ENCODE results near the gene DMKN.
A peak's percentile ranks its signal among the peaks of the same experiment; 100 is the strongest.
"Not testable (repeated sequence)": the region's sequence is repeated elsewhere in the genome, so short reads cannot be mapped to it uniquely, and the experiment has no call there.

Gene DMKN

DNA sequence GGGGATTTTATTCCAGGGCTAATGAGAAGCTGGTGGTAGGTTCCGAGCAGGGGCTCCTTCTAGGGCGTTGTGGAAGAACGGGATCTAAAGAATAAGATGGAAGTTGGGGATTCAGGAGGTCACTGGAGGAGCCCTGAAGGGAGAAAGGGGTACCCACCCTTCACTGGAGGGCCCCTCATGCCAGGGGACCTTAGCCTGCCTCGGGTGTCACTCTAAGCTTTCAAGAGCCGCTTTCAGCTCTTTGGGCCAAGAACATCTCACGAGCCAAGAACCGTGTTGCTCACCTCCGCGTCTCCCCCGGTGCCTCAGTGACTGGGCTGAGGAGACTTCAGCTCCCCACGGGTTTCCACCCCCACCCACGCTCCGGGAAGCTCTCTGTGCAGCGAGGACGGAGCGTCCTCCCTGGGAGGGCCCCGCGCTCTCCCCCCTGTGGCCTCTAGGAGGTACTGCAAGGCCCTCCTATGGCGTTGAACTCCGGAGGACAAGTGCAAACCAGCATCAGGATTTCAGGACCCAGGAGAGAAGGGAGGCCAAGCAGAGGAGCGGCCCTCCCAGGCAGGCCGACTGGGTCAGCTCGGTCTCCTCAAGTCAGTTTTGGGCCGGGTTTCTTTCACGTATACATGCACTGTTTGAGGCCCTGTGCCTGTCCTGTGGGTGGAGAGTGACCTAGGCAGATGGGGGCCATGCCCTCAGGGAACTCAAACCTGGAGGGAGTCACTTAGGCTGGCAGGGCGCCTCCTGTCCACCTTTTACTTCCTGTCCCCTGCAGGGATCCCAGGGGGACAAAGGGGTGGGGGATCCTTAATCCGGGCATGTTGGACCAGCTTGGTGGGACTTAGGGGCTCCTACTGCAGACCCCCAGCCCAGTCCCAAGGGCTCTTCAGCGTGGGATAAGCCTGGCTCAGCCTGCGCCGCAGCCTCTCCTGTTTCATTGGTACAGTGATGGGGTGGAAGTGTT lies 18.1 kb downstream of the DMKN start:
- FAIRE-seq = peak; percentile 27

DNA sequence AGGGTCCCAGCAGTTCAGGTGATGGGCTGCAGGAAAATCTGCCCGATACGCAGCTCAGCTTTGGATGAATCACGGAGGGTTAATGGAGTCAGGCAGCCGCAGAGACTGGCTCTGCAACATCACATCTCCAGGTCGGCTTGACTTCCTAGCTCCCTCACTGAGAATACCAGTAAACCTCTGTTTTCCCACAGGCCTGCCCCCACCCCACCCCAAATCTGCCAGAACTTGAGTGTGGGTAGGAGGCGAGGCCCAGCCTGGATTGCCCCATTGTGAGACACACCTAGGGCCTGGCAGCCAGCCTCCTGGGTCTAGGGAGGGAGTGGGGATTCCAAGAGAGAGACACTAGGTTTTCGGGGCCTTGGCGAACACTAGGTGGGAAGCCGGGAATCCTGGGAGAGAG lies 19.5 kb downstream of the DMKN start:
- FAIRE-seq = no peak

DNA sequence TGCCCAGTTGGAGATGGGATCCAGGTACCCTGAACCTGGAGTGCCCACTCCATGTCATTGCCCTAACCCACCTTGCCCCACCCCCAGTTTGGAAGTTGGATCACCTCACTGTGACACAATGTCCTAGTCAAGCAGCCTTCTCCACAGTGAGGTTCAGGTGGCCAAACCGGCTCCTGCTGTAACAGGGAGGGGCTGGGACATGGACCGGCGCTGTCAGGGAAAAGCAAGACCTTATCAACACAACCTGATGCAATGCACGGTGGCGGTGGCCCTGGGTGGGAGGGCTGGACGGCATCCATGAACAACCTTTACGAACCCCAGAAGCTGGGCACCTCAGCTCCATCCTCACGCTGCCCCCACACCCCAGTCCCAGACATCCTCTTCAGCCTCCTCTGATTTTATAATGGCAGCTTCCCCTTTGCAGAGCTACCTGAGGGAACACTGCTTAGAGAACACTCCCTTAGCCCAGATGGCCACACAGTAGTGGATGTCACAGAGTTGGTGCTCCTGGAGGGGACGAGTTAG lies 21.6 kb downstream of the DMKN start:
- no peak for FAIRE-seq

DNA sequence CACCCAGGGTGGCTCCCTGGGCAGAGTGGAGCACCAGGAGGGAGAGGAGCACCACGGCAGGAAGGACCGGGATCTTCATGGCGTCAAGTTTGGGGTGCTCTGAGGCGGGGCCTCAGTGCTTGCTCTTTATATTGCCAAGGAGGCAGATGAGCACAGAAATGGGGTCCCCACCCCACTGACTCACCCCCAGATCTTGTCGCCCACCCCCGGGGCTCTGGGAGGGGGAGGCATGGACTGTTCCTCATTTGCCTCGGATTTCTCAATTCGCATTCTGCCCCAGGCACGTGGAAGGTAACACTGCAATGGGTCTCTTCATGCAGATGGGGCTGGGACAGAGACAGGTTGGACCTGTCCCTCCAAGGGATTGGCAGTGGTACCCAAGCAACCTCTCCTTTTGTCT lies 23.1 kb downstream of the DMKN start, which contains the start of gene KRTDAP:
KRTDAP (minus strand) TSS at position 101 of the 400 bp plus-strand sequence; CDS start at position 79, 22 bp downstream.
- FAIRE-seq = no peak

DNA sequence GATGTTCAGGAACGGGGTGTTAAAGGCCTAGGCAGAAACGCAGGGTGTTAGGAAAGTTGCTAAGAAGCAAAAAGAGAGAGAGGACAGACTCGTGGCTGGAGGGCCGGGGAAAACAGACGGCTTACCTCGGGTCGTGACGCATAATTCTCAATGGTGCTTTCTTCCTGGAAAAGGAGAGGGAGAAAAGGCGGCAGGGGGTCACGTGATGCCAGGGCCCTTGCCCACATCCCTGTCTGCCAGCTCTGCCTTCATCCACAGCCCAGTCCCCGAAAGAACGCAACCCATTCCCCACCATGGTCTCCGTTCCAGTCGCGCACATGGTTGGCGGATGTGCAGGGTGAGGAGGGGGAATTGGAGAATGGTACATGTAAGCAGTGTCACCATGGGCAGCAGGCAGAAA lies 24.8 kb downstream of the DMKN start:
- FAIRE-seq = no peak

DNA sequence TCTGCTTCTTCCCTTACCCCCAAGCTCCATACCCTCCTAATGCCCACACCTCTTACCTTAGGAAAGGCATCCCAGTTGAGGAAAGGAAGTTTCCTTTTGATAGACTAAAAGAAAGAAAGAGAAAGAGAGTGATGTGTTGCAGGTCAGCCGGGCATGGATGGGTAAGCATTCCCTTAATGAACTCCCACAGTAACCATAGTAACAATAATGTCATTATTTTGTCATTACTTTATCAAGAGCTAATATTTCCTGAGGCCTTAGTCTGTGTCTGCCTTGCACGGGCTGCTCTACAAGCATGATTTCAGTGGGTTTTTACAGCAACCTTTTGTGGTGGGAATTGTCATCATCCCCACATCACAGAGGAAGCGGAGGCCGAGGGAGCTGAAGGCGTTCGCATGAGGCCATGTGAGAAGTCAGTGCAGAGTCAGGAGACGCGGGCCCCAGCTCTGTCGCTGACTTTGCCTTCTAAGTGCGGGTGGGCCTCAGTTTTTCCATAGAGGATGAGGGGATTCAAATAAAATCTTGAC lies 25.7 kb downstream of the DMKN start:
- FAIRE-seq = no peak

DNA sequence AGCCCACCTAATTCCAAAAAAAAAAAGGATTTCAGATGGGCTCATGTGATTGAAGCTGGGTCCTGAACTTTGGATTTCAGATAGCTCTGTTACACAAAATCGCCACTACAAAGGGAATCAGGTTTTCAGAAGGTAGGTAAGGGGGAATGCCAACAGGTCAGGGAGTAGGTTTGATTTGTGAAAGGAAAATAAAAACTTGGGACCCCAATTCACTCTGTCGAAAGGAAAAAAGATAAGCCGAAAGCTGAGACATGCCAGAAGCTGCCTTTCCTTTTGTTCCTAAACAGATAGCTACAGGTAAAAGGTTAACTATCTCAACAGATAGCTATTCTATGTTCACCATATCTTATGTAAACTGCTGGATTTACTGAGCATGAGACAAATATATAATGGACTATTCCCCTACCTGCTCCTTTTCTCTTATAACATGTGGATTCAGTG lies 27.2 kb downstream of the DMKN start:
- FAIRE-seq = no peak

DNA sequence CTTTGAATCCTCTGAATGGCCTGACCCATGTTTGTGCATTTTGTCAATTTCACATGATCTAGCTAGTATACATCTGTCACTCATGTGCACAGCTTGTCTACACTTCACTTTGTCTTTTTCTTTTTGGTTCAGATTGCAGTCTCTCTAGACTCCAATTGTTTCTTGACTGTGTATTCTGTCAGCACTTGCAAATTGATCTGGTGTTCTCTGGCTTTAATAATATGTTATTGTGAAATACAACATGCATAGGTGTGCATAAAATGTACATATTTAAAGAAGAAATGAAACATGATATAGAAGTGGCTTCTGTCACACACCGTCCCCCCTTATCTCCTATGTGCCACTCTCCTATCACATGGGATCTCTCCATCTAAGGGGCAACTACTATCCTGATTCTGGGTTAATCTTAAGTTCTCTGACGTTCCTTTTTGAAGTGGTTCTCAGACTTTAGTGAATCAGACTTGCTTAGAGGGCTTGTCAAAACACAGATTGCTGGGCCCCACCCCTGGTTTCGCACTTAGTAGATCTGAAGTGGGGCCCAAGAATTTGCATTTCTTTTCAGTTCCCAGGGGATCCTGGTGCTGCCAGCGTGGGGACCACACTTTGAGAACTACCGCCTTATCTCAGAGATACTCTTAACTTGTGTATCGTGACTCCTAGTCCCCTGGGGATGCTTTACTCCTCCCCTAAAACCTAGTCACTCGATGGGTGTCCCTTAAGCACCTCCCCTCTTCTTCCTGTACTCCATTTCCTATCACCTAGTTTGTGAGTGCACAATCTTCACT lies 29.0 kb downstream of the DMKN start:
- no peak for FAIRE-seq

DNA sequence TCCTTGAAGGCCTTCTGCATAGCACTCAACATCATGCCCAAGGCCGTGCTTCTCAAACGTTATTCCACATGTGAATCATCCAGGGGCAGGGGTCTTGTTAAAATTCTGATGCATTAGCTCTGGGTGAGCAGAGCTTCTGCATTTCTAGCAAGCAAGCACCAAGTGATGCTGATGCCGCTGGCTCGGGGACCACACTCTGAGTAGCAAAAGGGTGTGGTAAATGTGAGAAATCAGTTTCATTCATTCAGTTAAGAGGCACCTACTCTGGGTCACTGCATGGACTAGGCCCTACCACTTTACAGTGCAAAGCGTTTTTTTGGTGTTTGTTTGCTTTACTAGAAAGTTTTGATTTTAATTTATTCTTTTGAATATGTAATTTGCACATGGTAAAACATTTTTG lies 30.4 kb downstream of the DMKN start:
- FAIRE-seq = no peak

DNA sequence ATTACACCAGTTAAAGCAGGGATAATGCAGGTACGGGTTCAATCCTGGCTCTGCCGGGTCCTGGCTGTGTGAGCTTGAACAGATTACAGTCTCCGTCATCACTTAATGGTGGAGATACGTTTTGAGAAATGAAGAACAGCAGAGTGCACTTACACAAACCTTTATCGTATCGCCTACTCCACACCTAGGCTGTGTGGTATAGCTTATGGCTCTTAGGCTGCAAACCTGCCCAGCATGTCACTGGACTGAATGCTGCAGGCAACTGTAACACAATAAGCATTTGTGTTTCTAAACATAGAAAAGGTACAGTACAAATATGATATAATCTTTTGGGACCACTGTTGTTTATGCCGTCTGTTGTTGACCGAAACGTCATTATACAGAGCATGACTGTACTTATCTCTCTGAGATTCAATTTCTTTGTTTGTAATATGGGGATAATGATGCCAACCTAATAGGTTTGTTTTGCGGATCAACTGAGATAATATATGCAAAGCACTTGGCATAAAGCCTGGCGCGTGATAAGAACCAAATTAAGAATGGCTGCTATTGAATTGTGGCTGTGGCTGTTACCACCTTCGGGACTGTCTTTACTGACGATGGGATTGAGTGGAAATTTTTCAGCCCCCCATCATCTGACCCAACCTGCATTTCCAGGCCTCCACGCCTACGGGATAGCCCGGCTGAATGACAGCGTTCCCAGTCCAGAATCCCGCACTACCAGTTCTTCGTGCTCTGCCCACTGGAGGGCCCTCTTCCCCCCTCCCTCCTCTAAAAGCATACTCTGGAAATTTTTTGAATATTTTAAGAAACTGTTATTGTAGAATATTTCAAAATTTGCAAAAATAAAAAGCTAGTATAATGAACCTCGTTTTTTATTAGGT lies 34.4 kb downstream of the DMKN start:
- FAIRE-seq = no peak

DNA sequence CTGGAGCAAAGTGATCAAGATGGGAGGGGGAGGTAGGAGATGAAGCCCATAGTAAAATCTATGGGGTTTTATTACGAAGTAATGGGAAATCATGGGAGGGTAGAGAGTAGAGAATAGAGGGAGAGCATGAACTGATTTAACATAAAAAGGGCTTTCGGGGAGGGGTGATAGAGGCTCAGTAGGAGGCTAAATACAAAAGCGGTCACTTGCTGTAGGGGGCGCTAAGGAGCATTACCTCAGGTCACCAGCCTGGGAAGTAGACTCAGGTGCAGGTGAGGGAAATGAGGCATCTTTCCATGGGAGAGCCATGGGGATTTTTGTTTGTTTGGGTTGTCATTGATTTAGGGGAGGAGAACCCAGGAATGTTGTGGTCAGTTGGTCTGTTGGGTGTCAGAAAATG lies 37.3 kb downstream of the DMKN start:
- FAIRE-seq = no peak

DNA sequence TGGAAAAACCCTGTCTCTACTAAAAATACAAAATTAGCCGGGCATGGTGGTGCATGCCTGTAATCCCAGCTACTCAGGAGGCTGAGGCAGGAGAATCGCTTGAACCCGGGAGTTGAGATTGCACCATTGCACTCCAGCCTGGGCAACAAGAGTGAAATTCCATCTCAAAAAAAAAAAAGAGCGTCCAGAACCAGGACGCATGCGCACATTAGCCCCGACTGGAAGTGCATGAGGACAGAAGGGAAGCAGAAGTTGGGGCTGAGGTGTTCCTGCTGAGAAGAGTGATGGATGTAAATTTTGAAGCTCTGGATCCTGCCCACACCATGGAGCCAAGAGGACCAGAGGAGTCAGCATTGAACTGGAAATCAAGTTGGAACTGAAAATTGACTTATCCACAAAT lies 38.9 kb downstream of the DMKN start:
- FAIRE-seq = not testable (repeated sequence)

DNA sequence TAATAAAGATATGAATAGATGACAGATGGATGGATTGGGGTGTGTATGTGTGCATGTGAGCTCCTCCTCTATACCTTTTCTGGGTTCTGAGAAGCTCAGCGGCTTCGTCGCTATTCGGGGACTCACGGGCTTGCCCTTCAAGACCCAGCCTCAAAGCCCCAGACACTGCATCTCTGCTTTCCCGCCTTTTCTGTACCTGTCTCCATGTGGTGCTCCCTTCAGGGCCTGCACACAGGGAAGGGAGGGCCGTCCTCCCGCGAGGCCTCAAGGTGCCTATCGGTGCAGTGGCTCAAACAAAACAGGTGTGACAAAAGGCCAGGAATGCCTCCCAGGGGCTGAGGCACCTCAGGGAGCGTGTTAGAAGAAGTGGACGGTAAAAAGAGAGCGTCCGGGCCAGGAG lies 39.3 kb downstream of the DMKN start:
- FAIRE-seq = no peak

DNA sequence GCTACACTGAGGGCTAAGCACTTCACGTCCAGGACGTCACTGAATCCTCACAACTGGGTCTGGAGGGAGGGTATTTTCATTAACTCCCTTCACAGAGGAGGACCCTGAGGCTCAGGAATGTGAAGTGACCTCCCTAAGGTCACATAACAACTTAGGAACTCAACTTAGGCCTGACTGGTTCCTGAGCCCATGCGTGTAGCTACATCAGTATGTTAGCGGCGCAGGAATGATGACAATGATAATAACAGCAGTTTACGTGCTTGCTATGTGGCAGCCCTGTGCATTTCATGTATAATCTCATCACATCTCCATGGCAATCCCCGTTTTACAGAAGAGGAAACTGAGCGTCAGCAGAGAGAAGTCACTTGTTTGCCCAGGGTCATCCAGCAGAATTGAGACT lies 41.5 kb downstream of the DMKN start:
- FAIRE-seq = no peak

DNA sequence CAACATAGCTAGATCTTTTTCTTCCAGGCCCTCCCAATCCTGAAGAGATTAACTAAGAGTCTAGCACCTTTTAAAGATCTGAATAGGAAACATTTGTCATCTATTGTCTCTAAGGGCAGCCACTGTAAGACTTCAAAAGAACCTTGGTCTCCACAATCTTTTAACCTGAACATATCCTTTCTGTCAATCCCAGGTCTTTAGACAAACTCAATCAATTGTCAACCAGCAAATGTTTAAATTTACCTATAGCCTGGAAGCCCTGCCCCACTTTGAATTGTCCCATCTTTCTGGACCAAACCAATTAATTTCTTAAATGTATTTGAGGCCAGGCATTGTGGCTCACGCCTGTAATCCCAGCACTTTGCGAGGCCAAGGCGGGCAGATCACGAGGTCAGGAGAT lies 42.4 kb downstream of the DMKN start:
- FAIRE-seq = not testable (repeated sequence)

DNA sequence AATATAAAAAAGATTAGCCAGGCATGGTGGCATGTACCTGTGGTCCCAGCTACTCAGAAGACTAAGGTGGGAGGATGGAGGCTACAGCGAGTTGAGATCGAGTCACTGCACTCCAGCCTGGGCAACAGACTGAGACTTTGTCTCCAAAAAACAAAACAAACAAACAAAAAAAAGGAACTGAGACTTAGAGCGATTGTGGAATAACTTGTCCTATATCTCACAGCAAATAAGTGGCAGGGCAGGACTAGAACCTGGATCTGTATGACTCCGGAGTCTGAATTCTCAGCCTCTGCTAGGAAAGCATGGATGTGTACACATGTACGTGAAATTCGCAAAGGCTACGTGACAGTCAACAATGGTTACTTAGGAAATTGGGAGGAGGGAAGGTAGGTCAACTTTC lies 43.3 kb downstream of the DMKN start:
- FAIRE-seq = no peak

DNA sequence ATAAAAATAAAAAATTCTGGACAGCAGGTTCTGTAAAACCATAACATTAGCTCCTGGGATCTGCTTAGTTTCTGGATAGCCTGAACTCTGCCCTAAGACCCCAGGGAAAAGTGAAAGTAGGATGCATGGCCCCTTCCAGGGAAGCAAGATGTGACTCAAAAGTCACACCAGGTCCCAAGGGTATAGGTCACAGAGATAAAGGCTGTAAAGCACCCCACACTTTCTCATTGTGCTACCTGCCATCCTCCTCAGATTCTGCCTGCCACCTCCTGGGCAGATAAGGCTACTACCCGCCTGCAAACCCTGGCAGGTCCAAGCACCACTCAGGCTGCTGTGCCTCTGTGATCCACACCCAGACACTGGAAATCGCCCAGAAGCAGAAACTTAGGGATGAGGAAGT lies 44.8 kb downstream of the DMKN start:
- FAIRE-seq = no peak

DNA sequence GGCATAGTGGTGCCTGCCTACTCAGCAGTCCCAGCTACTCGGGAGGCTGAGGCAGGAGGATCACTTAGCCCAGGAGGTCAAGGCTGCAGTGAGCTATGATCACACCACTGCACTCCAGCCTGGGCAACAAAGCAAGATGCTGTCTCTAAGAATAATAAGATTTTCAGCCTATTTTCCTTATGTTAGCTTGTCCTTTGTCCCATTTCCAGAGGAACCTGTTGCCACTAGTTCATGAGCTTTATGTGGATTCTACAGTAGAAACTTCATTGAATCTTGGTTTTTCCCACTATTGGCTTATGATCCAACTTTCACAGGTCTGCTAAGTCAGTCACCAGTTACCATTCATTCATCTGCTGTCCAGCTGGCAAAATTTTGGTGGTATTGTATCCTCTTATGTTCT lies 47.2 kb downstream of the DMKN start:
- FAIRE-seq = no peak

DNA sequence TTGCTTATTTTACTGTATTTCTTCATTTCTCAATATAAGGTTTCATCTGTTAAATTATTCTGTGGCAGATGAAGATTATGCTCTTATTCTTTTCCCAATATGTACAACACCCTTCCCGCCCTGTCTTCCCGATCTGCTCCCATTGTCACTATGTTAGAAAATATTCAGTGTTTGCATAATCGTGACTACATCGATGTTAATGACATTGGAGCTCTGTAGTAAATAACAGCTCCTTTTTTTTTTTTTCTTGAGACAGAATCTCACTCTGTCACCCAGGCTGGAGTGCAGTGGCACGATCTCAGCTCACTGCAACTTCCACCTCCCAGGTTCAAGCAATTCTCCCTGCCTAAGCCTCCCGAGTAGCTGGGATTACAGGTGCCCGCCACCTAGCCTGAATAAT lies 50.5 kb downstream of the DMKN start:
- not testable (repeated sequence) for FAIRE-seq

DNA sequence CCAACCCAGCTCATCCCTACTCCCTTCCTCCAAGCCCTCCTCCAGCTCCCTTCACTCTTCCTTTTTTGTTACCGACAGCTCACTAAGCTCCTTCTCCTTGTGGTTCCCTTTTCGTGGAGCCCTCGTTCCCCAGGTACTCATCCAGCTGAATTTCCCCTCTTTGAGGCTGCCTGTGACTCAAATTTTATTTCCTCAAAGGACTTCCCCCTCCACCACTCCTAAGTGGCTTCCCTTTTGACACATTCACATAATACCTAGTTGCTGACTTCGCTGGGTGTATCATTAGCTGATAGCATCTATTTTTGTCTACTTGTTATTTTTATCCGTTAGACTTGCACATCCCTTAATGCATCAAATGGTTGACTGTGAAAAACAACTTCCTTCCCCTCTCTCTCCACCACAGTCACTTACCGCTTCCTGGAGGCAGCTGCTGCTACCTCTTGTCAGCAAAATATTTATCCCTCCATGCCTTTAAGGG lies 50.9 kb downstream of the DMKN start:
- no peak for FAIRE-seq

DNA sequence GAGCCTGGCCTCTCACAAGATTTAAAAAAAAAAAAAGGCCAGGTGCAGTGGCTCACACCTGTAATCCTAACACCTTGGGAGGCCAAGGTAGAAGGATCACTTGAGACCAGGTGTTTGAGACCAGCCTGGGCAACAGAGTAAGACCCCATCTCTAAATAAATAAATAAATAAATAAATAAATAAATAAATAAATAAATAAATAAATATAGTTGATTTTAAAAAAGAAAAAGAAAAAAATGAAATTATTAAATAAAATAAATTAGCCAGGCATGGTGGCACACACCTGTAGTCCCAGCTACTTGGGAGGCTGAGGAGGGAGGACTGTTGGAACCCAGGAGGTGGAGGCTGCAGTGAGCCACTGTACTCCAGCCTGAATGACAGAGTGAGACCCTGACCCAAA lies 51.7 kb downstream of the DMKN start:
- not testable (repeated sequence) for FAIRE-seq

DNA sequence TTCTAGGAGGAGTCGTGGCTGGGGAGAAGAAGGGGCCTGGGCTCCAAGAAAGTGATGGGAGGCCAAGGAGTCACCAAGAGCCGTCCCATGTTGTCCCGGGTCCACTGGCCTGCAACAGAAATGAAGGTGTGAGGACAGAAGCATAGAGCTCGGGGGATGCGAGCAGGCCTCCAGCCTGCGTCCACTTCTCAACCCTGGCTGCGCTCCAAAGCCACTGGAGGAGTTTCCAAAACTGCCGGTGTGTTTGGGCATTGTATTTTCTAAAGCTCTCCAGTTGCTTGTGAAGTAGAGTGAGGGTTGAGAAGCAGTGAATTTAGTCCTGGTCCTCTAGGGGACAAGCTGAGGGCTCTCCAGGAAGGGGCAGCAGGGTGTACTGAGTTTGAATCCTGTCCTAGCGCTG lies 52.4 kb downstream of the DMKN start:
- no peak for FAIRE-seq
